ENCODE measurements around the gene DSCAML1. TPM values are rescaled to one million over a fixed set of nuclear protein-coding genes. Genes with fewer than 3 reads are reported as not detected.

Gene DSCAML1
- total RNA-seq, 2 donors from 2014 or later: 0.33 to 1.6 TPM

- intact Hi-C loops (cut with DNase I): no loop called here
- no peak for TF ChIP-seq POLR2A (IDR thresholded peaks at IDR 0.05)
- TF ChIP-seq CTCF (IDR thresholded peaks at IDR 0.05): no peak
- 91 to 95% methylated on average over 6 of the region's 6 CpGs for WGBS, 2 donors
Observed at GRCh38 chr11:117453886-117454563, 343.0 kb downstream of the DSCAML1 start.

GRCh38 chr11:117449111-117449693 lies 347.8 kb downstream of the DSCAML1 start:
- Histone ChIP-seq H3K4me3 (no peak overlapping the region), H3K36me3 (replicated peaks in 1 of 2; ENCODE audit: insufficient read depth in 1 of 2, low read depth in 2 of 2) (no peaks in the 10 kb centered on the region), H3K27me3 (no peaks in the 10 kb centered on the region), H3K27ac (no peak overlapping the region), H3K9me3 (peaks cover 0 to 6% (median 0%) of the 10 kb centered on the region in 3 donors), H3K4me1 (no peaks in the 10 kb centered on the region)
- TF ChIP-seq CTCF (IDR thresholded peaks at IDR 0.05) (no peak), POLR2A (IDR thresholded peaks at IDR 0.05) (no peak)
- DNase-seq (no peak), ATAC-seq (no peak)
- intact Hi-C loops (cut with DNase I): loop anchor here (10.0 kb wide), 1 partner anchor 606 kb away; no protein-coding TSS in a partner anchor
- WGBS, 2 donors: 82% methylated on average over 9 of the region's 9 CpGs

More at GRCh38 chr11:117453886-117454563, 343.0 kb downstream of the DSCAML1 start:
- Histone ChIP-seq H3K27me3 (no peaks in the 10 kb centered on the region), H3K9me3 (peaks cover 0 to 8% (median 0%) of the 10 kb centered on the region in 3 donors), H3K4me1 (peaks cover 23% of the 10 kb centered on the region), H3K4me3 (no peak overlapping the region), H3K36me3 (replicated peaks in 1 of 2; ENCODE audit: insufficient read depth in 1 of 2, low read depth in 2 of 2) (no peaks in the 10 kb centered on the region), H3K27ac (no peak overlapping the region)
- DNase-seq: no peak
- no peak for ATAC-seq

GRCh38 chr11:117444711-117445658 lies 352.0 kb downstream of the DSCAML1 start:
- 53 to 68% methylated on average over 12 to 17 of the region's 17 CpGs for WGBS, 2 donors
- Histone ChIP-seq H3K9me3 (no peaks in the 10 kb centered on the region), H3K36me3 (replicated peaks in 1 of 2; ENCODE audit: insufficient read depth in 1 of 2, low read depth in 2 of 2) (no peaks in the 10 kb centered on the region), H3K27ac (no peak overlapping the region), H3K4me1 (peaks cover 7% of the 10 kb centered on the region), H3K27me3 (no peaks in the 10 kb centered on the region), H3K4me3 (no peak overlapping the region)
- DNase-seq (no peak), ATAC-seq (no peak)
- TF ChIP-seq POLR2A (IDR thresholded peaks at IDR 0.05): no peak
- TF ChIP-seq CTCF (IDR thresholded peaks at IDR 0.05): no peak
- intact Hi-C loops (cut with DNase I): loop anchor here (10.0 kb wide), 1 partner anchor 610 kb away; no protein-coding TSS in a partner anchor

GRCh38 chr11:117444256-117444655 lies 352.8 kb downstream of the DSCAML1 start:
- intact Hi-C loops (cut with DNase I): loop anchor here (10.0 kb wide), 1 partner anchor 611 kb away; no protein-coding TSS in a partner anchor
- TF ChIP-seq POLR2A (IDR thresholded peaks at IDR 0.05) (no peak), CTCF (IDR thresholded peaks at IDR 0.05) (no peak)
- DNase-seq (no peak), ATAC-seq (no peak)
- H3K27ac ChIP-seq: no peak overlapping the region
- H3K9me3 ChIP-seq: no peaks in the 10 kb centered on the region
- H3K36me3 ChIP-seq (replicated peaks in 1 of 2; ENCODE audit: insufficient read depth in 1 of 2, low read depth in 2 of 2): no peaks in the 10 kb centered on the region
- H3K4me1 ChIP-seq: peaks cover 7% of the 10 kb centered on the region
- H3K4me3 ChIP-seq: no peak overlapping the region
- WGBS, 2 donors: 47 to 55% methylated on average over 8 of the region's 8 CpGs
- no peaks in the 10 kb centered on the region for H3K27me3 ChIP-seq
